GM12891 (cell line): Measurements from ENCODE around the gene TMEM132E.

Source experiments
- PAX5 ChIP-seq: IDR thresholded peaks from 2 replicates; pipeline ENCODE4 v1.6.1; 2011; ENCODE audit warnings: low read length, moderate library complexity, mild to moderate bottlenecking; ENCODE audit not compliant: insufficient read depth, severe bottlenecking
- POLR2A ChIP-seq: IDR thresholded peaks from 2 replicates; pipeline ENCODE4 v1.6.1; 2011; ENCODE audit warnings: low read depth, low read length, control low read depth
- POLR2AphosphoS5 ChIP-seq: IDR thresholded peaks from 2 replicates; pipeline ENCODE4 v1.6.1; 2011; ENCODE audit warnings: low read depth, low read length, control low read depth
- TAF1 ChIP-seq: IDR thresholded peaks from 2 replicates; pipeline ENCODE4 v1.6.1; 2011; ENCODE audit warnings: low read depth, low read length, control low read depth

- TF ChIP-seq POLR2AphosphoS5 (no peak), POLR2A (no peak), TAF1 (no peak), PAX5 (no peak)
Observed at GRCh38 chr17:34567691-34568465, 11.5 kb upstream of the TMEM132E start.
